ENCODE measurements around the gene ARHGAP42.

GRCh38 chr11:100752371-100753171 lies 65.5 kb downstream of the ARHGAP42 start:
- no peak for TF ChIP-seq CTCF (IDR thresholded peaks at IDR 0.05)
- TF ChIP-seq REST (IDR thresholded peaks at IDR 0.05; ENCODE audit: insufficient read depth in 1 of 2, low read depth in 2 of 2, low read length in 1 of 2) = no peak

All from Panc1 (cell line).